HUDEP-2 (cell line): ENCODE measurements around the gene ACBD6.

Experiments
- DNase-seq, 76 experiments: peaks; one replicate each; lab custom pipeline; 2025; ENCODE audit not compliant: unreplicated experiment in 76 of 76; lab: John Stamatoyannopoulos, UW

The ACBD6 gene

GRCh38 chr1:180261030-180261429 is 241.3 kb downstream of the ACBD6 start:
- DNase-seq: no peak

- DNase-seq: no peak
These were observed 241.8 kb downstream of the ACBD6 start for GRCh38 chr1:180260541-180260940.

GRCh38 chr1:180259431-180260338 is 242.7 kb downstream of the ACBD6 start:
- DNase-seq: no peak

- DNase-seq: no peak
These were observed 243.4 kb downstream of the ACBD6 start for GRCh38 chr1:180258935-180259334.

DNA sequence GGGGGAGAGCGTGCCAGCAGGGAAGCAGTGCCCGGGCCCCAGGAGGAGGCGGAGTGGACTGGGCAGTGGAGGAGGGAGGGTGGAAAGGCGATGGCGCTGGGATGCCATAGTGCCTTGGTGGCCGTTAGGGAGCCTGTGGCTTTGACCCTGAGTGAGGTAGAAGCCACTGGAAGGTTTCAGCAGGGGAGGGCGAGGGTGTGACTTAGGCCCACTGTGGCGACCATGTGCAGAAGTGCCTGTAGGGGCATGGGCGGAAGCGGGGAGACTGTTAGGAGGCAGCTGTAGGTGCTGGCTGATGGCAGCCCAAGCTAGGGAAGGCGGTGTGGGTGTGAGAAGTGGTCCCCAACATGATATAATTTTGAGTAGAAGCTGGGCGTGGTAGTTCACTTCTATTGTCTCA is 244.1 kb downstream of the ACBD6 start:
- no peak for DNase-seq

DNA sequence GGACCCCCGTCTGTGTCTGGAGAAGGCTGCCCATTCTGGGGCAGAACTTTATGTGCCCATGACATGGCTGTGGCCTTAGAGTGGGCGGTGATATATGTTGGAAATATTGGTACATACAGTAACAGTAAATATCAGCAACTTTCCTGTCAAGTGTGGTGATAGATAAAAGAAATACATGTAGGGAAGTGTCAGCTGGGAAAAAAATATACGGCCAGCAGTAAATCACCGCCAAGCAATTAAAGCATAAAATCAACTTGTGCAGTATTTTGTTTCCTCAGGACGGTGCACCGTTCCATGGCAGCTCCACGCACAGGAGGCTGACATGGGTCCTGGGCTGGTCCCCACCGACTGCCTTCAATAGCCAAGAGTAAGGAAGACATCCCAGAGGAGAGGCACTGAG is 244.9 kb downstream of the ACBD6 start:
- no peak for DNase-seq

GRCh38 chr1:180257028-180257386 is 245.4 kb downstream of the ACBD6 start:
- DNase-seq: no peak

DNA sequence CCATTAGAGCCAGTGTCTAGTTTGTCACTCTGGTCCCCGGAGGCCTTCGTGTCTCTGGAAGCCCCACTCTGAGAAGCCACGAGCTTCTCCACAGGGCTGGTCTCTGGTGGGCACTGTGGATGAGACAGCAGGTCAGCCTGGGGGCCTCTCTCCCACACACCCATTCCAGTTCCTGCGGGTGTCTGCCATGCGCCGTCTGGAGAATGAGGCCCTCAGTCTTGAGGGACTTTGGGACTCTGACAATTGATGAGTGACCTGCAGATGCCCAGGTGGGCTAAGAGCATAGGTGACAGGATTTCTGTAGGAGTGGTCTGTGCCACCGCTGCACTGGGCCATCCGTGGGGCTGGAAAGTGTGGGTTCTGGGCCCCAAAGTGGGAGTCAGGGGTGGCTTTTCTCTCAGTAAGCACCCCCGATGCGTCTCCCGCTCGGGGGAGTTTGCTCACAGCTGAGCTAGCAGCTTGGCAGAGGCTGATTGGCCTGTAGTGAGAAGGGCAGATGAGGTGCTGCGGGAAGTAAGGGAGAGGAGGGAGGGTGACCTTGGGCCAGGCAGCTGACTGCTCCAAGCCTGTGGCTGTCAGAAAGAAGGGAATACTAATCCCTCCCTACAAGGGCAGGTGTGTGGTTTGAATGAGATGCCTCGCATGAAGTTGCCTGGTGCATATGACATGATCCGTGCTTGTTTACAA is 245.9 kb downstream of the ACBD6 start:
- DNase-seq: no peak

DNA sequence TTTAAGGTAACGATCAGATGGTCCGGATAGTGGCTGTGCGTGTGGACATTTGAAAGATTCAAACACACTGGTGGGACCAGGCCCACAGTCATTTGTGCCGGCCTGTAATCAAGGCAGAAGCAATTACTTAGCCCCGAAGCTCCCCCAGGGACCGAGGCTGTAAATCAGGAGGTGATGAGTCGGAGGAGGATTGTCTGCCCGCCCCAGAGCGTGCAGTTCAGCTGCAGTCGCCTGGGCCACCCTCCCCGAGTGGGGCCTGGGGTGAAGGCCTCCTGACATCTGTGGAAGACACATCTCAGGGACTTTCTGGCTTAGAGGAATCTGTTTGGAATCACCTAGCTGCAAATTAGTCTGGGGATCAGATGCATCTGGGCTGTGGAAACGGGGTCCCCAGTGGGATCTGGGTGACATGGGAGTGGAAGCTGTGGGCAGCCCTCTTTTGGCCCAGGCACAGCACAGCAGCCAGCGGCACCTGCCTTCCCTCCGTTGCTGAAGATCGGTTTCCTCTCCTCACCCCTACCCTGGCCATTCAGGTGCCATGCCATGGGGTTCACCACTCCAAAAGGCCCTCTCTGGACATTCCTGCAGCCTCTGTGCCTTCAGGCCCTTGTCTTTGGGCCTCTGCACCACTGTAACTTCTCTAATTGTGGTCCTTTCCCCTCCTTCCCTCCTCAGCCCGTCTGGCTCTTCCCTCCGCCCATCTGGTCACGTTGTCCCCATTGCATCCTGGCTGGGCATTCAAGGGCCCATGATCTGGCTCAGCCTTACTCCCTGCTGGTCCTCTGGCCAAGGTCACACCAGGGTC is 246.6 kb downstream of the ACBD6 start:
- no peak for DNase-seq

GRCh38 chr1:180254854-180255253 is 247.5 kb downstream of the ACBD6 start:
- DNase-seq: no peak

DNA sequence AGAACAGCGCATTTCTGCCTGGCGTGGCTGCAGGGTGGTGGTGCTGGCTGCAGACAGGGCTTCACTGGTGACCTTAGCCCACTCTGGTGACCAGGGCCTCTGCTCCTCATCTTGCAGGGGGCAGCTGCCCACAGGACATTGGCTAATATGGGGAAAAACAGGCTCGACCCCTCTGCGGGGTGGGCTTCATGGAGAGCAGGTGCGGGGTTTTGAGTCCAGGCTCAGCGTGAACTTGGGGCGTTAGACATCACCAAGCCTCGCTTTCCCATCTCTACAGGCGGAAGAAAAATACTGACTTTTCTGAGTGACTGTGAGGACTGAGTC is 247.9 kb downstream of the ACBD6 start:
- no peak for DNase-seq

- no peak for DNase-seq
These were observed 248.5 kb downstream of the ACBD6 start for GRCh38 chr1:180253585-180254495.

GRCh38 chr1:180252638-180253536 is 249.5 kb downstream of the ACBD6 start:
- peak in 64 of 76 experiments; percentile 11 to 86 (median 55) for DNase-seq

DNA sequence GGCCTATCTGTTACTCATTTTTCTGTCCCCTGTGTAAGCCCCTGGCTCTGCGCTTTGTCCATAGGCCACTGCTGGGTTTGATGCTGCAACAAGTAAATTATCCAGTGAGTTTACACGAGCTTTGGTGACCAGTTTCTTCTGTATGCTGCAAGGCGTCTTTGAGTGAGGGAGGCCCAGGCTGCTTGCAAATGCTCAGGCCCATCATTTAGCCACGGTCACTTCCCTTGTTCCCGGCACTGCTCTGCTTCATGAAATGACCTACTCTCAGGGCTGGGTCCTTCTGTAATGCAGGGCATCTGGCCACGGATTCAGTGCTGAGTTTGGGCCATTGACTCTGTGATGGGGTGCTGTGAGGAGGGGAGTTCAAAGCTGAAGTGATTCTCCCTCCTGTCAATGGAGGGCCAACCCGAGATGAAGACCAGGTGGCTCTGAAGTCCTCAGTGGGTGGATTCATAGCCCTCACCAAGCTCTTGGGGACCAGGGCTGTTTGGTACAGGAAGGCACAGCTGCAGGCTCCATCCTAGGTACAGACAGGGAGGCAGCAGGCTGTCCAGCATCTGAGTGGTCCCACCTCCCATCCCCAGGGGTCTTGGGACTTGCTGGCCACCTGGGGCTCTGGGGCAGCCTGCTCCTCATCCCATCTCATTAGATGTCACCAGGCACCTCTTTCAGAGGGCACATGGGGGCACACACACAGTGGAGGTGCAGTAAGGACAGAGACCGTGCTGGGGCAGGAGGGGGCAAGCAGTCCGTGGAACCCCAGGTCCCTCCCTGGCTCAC is 250.7 kb downstream of the ACBD6 start:
- DNase-seq: no peak

DNA sequence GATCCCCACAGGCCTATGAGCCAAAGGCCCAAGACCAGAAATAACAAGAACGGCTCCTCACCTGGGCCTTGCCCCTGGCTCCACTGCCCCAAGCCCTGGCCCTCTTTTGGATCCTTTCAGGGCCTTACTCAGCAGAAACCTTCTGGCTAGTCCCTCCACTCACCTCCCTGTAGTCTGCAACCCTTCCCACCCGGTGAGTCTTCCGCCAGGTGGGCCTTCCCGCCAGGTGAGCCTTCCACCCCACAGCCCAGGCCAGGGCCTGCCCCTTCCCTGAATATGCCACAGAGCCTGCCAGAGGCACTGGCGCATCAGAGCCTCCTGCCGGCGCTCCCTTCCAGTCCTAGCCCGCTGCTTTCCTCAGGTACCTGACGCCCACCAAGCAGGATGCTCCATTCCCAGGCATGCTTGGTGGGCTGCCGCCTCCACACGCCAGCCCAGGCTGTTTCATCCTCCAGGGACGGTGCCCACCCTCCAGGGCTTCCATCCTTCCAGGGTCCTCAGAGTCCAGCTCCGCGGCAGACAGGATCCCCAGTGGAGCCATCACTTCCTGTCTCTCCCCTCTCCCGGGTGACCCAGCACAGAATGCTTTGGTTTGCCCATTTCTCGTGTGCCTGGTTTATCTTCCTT is 251.4 kb downstream of the ACBD6 start:
- no peak for DNase-seq

- no peak for DNase-seq
These were observed 251.9 kb downstream of the ACBD6 start for GRCh38 chr1:180250499-180250770.

GRCh38 chr1:180249725-180250498 is 252.5 kb downstream of the ACBD6 start:
- DNase-seq: no peak
